Measurements from ENCODE around the gene YIF1B.

- TF ChIP-seq POLR2A (IDR thresholded peaks at IDR 0.05; ENCODE audit: low read depth, low read length) (no peak), RAD21 (IDR thresholded peaks at IDR 0.05; ENCODE audit: low read length) (no peak), CTCF (conservative IDR thresholded peaks at IDR 0.05; ENCODE audit: low read depth, low read length) (no peak), SMC3 (IDR thresholded peaks at IDR 0.05; ENCODE audit: low read depth, low read length) (no peak), MAZ (IDR thresholded peaks at IDR 0.05; ENCODE audit: borderline replicate concordance, low read depth, low read length) (no peak), ELK1 (IDR thresholded peaks at IDR 0.05; ENCODE audit: borderline replicate concordance, low read depth, low read length) (no peak), RCOR1 (IDR thresholded peaks at IDR 0.05; ENCODE audit: insufficient replicate concordance, low read length) (no peak), CEBPB (IDR thresholded peaks at IDR 0.05; ENCODE audit: low read depth, low read length) (no peak), NFE2L2 (IDR thresholded peaks at IDR 0.05; ENCODE audit: low read depth, low read length) (no peak), MAFK (IDR thresholded peaks at IDR 0.05; ENCODE audit: low read depth, low read length) (no peak)
- TF ChIP-seq, protein P1, sequence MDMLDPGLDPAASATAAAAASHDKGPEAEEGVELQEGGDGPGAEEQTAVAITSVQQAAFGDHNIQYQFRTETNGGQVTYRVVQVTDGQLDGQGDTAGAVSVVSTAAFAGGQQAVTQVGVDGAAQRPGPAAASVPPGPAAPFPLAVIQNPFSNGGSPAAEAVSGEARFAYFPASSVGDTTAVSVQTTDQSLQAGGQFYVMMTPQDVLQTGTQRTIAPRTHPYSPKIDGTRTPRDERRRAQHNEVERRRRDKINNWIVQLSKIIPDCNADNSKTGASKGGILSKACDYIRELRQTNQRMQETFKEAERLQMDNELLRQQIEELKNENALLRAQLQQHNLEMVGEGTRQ (IDR thresholded peaks at IDR 0.05; ENCODE audit: low read depth, low read length) = no peak
These were observed 43.7 kb upstream of the YIF1B start for GRCh38 chr19:38359242-38360021.
